GM18519 (cell line): ENCODE data around the gene ASCC2.

Experiments used
- ATAC-seq: cut with Tn5 transposase; IDR thresholded peaks from one replicate; pipeline ENCODE4 v1.9.1; 2021; ENCODE audit warnings: mild to moderate bottlenecking, moderate library complexity; ENCODE audit not compliant: unreplicated experiment, low FRiP score

ASCC2 gene

DNA sequence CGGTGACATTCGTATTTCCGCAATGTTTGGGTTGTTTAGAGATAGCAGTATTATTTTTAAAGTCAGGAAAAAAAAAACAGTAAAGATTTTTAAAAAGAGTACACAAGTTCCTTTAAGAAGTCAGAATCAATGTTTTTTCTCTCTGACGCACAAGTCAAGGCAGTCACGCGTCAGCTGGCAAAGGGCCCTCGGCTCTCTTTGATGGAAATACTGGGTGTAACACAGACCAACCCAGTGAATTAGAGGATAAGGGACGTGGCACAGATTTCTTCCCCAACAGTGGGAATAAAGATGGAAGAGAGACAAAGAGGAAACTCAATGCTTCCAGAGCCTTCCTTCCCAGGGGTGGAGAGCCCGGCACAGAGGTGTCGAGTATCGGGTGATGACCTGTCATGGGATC lies 13.4 kb downstream of the ASCC2 start:
- no peak for ATAC-seq

DNA sequence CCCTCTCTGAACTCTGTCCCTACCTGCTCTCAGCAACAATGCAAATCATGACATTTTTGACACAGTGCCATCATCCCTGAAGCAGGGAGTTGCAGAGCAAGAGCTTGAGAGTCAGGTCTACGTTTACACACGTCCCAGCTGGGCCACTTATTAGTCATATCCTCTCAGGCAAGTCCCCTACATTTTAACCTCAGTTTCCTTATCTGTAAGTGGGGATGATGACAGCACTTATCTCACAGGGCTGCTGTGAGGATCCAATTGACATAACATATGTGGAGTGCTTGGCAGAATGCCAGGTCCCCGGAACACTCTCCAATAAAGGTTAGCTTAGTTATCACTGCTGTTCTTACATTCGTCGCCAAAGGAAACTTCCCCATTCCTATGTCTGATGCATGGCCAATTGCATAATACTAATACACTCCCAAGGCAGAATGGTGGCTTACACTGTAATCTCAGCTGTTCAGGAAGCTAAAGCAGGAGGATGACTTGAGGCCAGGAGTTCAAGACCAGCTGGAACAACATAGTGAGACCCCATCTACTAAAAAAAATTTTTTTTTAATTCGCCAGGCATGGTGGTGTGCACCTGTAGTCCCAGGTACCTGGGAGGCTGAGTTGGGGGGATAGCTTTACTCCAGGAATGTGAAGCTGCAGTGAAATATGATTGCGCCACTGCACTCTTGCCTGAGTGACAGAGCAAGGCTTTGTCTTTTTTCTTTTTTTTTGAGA lies 16.6 kb downstream of the ASCC2 start:
- peak; percentile 59 for ATAC-seq

GRCh38 chr22:29820961-29821290 lies 17.1 kb downstream of the ASCC2 start:
- no peak for ATAC-seq

DNA sequence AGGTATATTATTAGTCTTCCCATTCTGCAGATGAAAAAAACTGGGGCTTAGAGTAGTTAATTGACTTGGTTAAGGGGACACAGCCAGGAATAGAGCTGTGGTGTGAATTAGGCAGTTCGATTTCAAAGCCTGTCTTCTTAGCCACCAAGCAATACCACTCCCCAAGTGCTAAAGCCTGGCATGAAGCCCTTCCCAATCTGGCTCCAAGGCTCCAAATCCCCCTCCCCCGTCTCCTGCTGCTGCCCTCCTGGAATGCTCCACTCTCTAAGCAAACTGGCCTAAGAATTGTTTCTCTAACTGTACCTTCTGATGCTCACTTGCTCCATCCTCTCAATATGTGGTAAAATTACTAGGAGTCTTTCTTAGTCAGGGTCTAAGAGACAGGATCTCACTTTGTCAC lies 18.6 kb downstream of the ASCC2 start:
- ATAC-seq = no peak

GRCh38 chr22:29817724-29818123 lies 20.4 kb downstream of the ASCC2 start:
- no peak for ATAC-seq

GRCh38 chr22:29816980-29817379 lies 21.1 kb downstream of the ASCC2 start:
- no peak for ATAC-seq

- ATAC-seq = no peak
These were observed 21.5 kb downstream of the ASCC2 start for GRCh38 chr22:29816539-29816938.

- ATAC-seq = no peak
These were observed 21.9 kb downstream of the ASCC2 start for GRCh38 chr22:29816128-29816527.

DNA sequence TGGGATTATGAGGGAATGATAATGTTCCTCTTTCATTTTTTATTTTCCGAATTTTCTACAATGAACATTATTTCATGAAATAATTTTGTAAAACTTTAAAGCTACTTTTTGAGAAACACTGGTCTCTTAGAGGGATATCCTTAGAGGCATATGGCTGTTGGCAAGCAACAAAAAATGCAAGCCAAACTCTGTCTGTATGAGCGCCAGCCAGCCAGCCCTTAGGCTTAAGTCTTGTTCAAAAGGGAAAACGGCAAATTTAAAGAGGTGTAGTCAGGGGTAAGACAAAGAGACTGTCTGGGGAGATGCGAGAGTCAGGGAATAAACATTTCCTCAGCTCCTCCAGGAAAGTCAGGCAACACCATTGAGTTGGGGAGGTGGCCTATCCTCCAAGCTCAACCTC lies 22.5 kb downstream of the ASCC2 start:
- no peak for ATAC-seq

DNA sequence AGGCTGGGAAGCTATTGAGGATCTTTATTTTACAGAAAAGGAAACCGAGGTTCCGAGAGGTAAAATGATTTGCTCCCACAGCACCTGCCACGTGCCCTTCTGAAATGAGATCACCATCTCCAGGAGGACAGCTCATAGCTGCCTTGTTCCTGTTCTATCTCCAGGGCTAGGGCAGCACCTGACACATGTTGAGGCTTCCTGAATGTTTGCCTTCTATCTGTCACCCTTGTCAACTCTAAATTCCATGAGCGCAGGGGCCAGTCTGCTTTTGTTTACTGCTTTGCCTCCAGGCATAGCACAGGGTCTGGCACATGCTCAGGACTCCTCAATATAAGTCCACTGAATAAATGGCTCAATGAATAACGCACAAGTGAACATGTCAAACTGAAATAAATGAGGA lies 24.1 kb downstream of the ASCC2 start:
- no peak for ATAC-seq

- no peak for ATAC-seq
These were observed 24.5 kb downstream of the ASCC2 start for GRCh38 chr22:29813563-29813962.

DNA sequence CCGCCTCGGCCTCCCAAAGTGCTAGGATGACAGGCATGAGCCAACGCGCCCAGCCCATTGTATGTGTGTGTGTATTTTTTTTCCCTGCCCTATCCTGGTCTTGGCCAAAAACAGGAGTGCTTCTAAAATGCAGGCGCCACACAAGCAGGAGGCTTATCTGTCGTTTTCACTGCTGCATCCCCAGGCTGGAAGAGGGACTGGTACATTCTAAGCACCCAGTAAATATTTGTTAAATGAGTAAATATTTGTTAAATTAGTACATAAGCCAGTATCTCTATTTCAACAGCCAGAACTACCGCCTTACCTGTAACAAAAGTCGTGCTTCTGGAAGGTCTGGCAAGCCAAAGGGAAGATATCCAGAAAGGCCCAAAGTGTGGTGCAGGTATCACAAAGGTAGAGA lies 24.9 kb downstream of the ASCC2 start:
- no peak for ATAC-seq

- no peak for ATAC-seq
These were observed 26.7 kb downstream of the ASCC2 start for GRCh38 chr22:29811377-29811776.

DNA sequence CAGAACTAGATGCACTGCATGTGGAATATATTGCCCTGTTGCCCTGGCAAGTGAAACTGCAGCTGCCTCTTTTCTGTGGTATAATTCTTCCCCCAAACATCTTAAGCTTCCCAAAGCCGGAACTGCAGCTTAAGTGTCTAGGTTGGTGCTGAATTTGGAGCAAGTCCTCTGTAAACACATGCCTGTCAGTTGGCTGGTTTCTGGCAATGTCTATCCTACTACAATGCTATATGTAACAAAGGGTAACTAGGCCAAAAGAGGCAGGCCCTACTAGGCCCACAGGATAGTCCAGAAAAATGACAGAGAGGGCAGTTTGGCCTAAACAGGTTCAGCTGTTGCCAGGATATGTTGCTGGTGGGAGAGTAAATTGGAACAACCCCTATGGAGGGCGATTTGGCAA lies 27.9 kb downstream of the ASCC2 start:
- no peak for ATAC-seq

DNA sequence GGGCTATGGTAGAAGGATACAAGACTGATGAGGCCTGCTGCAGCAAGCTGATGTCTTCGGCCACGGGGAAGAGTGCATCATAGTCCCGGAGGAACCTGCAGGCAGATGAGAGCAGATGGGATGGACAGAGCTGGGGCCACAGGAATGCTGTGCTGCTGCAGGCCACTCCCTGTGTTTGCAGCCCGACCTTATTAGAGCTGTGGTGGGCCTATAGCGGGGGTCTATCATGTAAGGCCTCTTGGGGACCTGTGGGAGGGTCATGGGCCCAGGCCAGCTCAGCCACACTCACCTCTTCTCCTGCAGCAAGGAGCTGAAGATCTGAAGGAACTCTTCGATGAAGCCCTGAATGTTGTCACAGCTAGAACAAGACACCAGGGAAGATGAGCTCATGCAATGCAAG lies 31.9 kb downstream of the ASCC2 start:
- ATAC-seq = no peak

GRCh38 chr22:29804985-29805384 lies 33.1 kb downstream of the ASCC2 start:
- ATAC-seq = no peak

DNA sequence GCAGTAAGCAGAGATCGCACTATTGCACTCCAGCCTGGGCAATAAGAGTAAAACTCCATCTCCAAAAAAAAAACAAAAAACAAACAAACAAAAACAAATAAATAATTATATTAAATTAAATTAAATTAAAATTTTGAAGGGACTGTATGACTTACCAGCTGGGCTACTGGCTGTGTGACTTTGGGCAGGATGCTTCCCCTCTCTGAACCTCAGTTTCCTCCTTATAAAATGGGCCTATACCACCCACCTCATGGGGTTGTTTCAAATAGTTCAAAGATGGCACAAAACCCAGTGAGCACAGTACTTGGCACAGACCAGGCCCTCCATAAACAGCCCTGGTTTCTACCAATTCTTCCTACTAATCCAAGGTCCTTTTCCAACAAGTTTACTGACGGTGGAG lies 34.9 kb downstream of the ASCC2 start:
- no peak for ATAC-seq

GRCh38 chr22:29801796-29802195 lies 36.3 kb downstream of the ASCC2 start:
- no peak for ATAC-seq

- no peak for ATAC-seq
These were observed 36.9 kb downstream of the ASCC2 start for GRCh38 chr22:29801153-29801552.

- ATAC-seq = no peak
These were observed 38.8 kb downstream of the ASCC2 start for GRCh38 chr22:29799217-29799680.

GRCh38 chr22:29798801-29799200 lies 39.3 kb downstream of the ASCC2 start:
- ATAC-seq = no peak

DNA sequence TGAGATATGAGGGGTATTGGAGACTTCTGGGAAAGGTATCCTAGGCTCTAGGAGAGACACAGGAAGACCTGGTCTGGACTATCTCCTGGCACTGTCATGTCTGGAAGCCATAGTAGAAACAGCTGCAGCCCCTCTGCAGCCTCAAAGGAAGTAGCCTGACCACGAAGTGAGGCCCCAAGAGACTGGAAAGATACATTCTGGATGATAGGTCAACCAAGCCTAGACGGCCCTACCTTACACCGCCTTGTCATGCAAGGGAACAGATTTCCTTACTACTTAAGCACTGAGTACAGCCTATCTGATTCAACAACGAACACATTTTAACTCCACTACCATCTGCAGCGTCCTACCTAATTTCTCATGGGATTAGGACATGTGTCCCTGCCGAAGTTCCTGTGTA lies 39.8 kb downstream of the ASCC2 start:
- no peak for ATAC-seq

DNA sequence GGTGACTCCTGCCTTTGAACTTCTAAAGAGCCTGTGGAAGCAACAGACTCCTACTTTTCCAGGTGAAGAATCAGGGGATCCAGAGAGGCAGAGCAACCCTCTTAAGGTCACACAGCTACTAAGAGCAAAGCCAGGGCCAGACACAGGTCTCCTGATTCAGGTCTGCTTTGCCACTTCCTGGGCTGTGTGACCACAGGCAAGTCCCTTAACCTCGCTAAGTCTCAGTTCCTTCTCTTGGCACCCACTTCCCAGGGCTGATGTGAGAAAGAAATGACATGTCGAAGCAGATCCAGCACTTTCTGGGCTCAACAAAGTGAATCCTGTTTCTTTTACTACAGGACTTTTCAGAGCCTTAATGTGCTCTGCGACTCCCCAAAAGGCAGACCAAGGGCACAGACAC lies 40.7 kb downstream of the ASCC2 start:
- no peak for ATAC-seq
